22Rv1 (cell line): ENCODE results near the gene KCNS3.

Experiments
- ZFX ChIP-seq: fragments of 450-650 bp; IDR thresholded peaks from 2 replicates; pipeline ENCODE4 v1.6.1; 2017; ENCODE audit warnings: antibody characterized with exemption, borderline replicate concordance
- TF ChIP-seq, protein P1 (sequence below): fragments of 450-650 bp; IDR thresholded peaks from 2 replicates; pipeline ENCODE4 v1.5.1; 2017; ENCODE audit warnings: mild to moderate bottlenecking

DNA sequence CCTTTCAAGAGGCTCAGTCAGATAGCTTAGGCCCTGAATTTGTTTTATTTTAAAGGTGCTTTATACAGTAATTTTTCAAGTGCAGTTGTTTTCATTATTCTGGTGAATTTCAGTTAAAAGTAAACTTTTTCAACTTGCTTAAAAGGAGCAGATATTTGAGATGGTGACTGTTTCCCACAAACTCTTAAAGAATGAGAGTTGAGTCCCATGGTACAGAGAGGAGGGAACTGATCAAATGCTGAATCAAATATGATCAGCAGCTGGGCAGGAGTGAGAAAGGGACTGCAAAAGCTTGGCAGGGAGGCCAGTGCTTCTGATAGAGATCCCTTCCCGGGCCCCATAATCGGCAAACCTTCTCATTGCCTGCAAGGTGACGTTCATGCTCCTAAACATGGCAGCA is 91.2 kb downstream of the KCNS3 start:
- TF ChIP-seq, protein P1, sequence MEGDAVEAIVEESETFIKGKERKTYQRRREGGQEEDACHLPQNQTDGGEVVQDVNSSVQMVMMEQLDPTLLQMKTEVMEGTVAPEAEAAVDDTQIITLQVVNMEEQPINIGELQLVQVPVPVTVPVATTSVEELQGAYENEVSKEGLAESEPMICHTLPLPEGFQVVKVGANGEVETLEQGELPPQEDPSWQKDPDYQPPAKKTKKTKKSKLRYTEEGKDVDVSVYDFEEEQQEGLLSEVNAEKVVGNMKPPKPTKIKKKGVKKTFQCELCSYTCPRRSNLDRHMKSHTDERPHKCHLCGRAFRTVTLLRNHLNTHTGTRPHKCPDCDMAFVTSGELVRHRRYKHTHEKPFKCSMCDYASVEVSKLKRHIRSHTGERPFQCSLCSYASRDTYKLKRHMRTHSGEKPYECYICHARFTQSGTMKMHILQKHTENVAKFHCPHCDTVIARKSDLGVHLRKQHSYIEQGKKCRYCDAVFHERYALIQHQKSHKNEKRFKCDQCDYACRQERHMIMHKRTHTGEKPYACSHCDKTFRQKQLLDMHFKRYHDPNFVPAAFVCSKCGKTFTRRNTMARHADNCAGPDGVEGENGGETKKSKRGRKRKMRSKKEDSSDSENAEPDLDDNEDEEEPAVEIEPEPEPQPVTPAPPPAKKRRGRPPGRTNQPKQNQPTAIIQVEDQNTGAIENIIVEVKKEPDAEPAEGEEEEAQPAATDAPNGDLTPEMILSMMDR = no peak
- no peak for TF ChIP-seq ZFX
